Type B pancreatic cell (in vitro differentiated cells): ENCODE measurements around the gene KIF21A. TPM values are rescaled to one million over a fixed set of nuclear protein-coding genes. Genes with fewer than 3 reads are reported as not detected.
A peak's percentile ranks its signal among the peaks of the same experiment; 100 is the strongest.

ENCODE experiments used
- DNase-seq: peaks from one replicate; pipeline ENCODE4 v3.0.0; 2021; ENCODE audit warnings: mixed read lengths; ENCODE audit not compliant: unreplicated experiment; ENCODE audit errors: extremely low spot score
- H3K27ac Mint-ChIP-seq: 2 replicates; pipeline ENCODE4 v1.8.0; 2021; ENCODE audit warnings: mild to moderate bottlenecking, mixed read lengths
- H3K27me3 Mint-ChIP-seq: 2 replicates; pipeline ENCODE4 v1.8.0; 2021; ENCODE audit warnings: mixed read lengths
- H3K36me3 Mint-ChIP-seq: 2 replicates; pipeline ENCODE4 v1.8.0; 2021; ENCODE audit warnings: mixed read lengths
- H3K4me1 Mint-ChIP-seq: one replicate; pipeline ENCODE4 v1.8.0; 2021; ENCODE audit warnings: mixed read lengths; ENCODE audit not compliant: unreplicated experiment
- H3K4me3 Mint-ChIP-seq: 2 replicates; pipeline ENCODE4 v1.8.0; 2021; ENCODE audit warnings: mild to moderate bottlenecking, mixed read lengths
- H3K9me3 Mint-ChIP-seq: 2 replicates; pipeline ENCODE4 v1.8.0; 2021; ENCODE audit warnings: mixed read lengths
- long read RNA-seq: library from polyadenylated mRNA; unstranded; transcript quantifications from one replicate; pipeline ENCODE4 v2.0.0, GENCODE V29; 2020
- total RNA-seq: library from RNA; stranded (reverse); gene quantifications from 2 replicates; pipeline ENCODE4 v1.2.1, GENCODE V29; 2021; ENCODE audit warnings: low replicate concordance
- TF ChIP-seq, protein P1 (sequence below): fragments of 200-600 bp; sonication (generic); conservative IDR thresholded peaks from 2 replicates; pipeline ENCODE4 v1.5.0; 2021; ENCODE audit warnings: antibody characterized with exemption, mild to moderate bottlenecking

Gene KIF21A
- 25.7 and 28.5 TPM in 2 replicates for total RNA-seq
- long read RNA-seq, partial matches to known transcripts, result 54 of 59 reads
- long read RNA-seq, other reads (novel, unspliced or antisense), result 4 of 59 reads

DNA sequence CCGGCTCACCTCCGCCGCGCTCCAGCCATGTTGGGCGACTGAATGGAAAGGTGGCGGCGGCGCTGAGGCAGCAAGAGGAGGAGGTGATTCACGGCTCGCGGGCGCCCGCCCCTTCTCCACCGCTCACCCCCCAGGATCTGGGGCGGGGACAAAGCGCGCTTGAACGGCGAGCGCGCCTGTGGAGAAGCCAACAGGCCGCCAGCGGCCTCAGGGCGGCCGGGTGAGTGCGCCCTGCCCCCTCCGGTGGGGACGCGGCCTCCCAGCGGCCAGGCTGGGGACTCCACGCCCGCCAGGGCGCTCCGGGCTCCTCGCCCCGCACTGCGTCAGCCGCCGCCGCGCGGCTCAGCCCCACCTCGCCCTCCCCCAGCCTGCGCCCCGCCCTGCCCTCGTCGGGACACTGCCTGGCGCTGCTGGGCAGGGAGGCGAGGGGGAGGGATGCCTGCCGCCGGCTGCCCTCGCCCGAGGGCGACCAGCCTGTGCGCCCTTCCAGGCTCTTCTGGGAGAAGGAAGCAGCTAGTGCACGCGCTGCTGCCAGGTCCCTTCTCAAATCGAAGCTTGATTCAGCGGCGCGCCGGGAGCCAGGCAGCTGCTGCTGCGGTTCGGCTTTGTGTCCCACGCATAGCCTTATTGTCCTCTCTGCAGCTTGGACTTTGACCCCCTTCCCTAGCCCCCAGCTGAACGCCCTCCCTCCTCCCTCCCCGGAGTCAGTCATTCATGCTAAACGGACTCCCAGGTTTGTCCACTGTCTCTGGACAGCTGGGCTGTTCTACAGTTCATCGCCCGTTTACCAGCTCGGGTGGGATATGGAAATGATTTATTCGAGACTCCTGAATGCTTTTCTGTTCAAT, at the start of gene KIF21A:
TSS of gene KIF21A (minus strand) at position 40 of the 848 bp plus-strand sequence. CDS start 150 bp downstream, outside the sequence.
- H3K9me3 Mint-ChIP-seq, result no peaks in the 10 kb centered on the region
- peaks cover 4% of the 10 kb centered on the region for H3K27me3 Mint-ChIP-seq
- no peaks in the 10 kb centered on the region for H3K36me3 Mint-ChIP-seq
- DNase-seq, result peak; percentile 91
- H3K27ac Mint-ChIP-seq, result peak within 1 kb of the TSS; percentile 94
- peaks cover 14% of the 10 kb centered on the region for H3K4me1 Mint-ChIP-seq
- TF ChIP-seq, protein P1, sequence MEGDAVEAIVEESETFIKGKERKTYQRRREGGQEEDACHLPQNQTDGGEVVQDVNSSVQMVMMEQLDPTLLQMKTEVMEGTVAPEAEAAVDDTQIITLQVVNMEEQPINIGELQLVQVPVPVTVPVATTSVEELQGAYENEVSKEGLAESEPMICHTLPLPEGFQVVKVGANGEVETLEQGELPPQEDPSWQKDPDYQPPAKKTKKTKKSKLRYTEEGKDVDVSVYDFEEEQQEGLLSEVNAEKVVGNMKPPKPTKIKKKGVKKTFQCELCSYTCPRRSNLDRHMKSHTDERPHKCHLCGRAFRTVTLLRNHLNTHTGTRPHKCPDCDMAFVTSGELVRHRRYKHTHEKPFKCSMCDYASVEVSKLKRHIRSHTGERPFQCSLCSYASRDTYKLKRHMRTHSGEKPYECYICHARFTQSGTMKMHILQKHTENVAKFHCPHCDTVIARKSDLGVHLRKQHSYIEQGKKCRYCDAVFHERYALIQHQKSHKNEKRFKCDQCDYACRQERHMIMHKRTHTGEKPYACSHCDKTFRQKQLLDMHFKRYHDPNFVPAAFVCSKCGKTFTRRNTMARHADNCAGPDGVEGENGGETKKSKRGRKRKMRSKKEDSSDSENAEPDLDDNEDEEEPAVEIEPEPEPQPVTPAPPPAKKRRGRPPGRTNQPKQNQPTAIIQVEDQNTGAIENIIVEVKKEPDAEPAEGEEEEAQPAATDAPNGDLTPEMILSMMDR, result peak; percentile 86
- peak within 1 kb of the TSS; percentile 98 for H3K4me3 Mint-ChIP-seq

DNA sequence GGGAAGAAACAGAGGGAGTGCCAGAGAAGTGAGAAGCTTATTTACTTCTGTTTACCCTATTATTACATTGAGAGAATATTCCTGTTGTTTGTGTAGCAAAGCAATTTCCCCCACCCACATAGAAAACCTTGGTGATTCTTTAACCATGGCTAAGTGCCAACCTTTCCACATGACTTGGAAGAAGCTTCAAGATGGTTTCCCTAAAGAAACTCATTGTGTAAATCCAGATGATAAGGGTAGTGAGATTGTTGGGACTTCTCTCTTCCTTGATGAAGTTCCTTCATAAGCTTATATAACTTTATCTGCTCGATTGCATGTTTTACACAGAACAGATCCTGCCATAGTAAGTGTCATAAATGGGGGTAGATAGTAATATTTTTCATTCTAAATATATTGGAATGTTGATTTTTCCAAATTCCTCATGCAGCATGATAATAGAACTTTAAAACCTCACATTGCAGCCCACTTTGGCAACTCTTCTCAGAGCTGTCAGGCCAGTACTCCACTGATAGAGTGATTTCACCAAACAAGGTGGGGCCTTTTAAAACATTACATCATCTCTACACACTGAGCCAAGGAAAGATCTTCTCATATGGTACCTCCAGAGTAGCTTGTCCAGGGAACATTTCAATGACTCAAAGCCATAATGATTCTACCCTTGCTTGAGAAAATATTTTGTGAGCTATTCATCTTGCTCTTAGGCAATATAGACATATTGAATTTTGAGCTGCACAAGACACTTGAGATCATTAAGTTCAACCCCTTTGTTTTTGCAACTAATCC, 47.8 kb upstream of the KIF21A start:
- Mint-ChIP-seq H3K9me3 (no peaks in the 10 kb centered on the region), H3K27me3 (no peaks in the 10 kb centered on the region), H3K27ac (no peak overlapping the region), H3K4me1 (no peaks in the 10 kb centered on the region), H3K4me3 (no peak overlapping the region), H3K36me3 (no peaks in the 10 kb centered on the region)
- TF ChIP-seq, protein P1, result no peak
- no peak for DNase-seq

GRCh38 chr12:39483597-39483996, 40.7 kb upstream of the KIF21A start:
- Mint-ChIP-seq H3K27me3 (no peaks in the 10 kb centered on the region), H3K36me3 (no peaks in the 10 kb centered on the region), H3K4me1 (no peaks in the 10 kb centered on the region), H3K4me3 (no peak overlapping the region), H3K9me3 (no peaks in the 10 kb centered on the region), H3K27ac (no peak overlapping the region)
- DNase-seq, result no peak
- TF ChIP-seq, protein P1, result no peak

DNA sequence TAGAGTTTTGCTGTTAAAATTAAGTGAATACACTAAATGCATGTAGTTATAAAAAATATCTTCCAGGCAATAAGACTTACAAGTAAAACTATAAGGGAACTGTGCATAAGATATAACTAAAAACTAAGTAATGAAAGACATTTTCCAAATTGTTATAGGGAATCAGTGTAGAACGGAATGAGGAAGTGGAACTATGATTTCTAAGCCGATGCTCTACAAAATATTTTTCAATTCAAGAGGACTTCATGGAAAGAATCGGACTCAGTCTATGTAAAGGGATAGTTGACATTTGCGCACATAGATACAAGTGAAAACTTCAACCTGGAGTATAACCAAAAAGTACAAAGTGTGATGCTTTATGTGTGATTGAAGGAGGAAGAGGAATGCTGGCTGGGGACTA, 40.1 kb upstream of the KIF21A start:
- Mint-ChIP-seq H3K4me3 (no peak overlapping the region), H3K27me3 (no peaks in the 10 kb centered on the region), H3K36me3 (no peaks in the 10 kb centered on the region), H3K27ac (no peak overlapping the region), H3K4me1 (no peaks in the 10 kb centered on the region), H3K9me3 (no peaks in the 10 kb centered on the region)
- TF ChIP-seq, protein P1, result no peak
- no peak for DNase-seq

GRCh38 chr12:39476894-39477293, 34.0 kb upstream of the KIF21A start:
- no peak overlapping the region for H3K27ac Mint-ChIP-seq
- no peak for DNase-seq
- H3K4me3 Mint-ChIP-seq, result no peak overlapping the region
- no peaks in the 10 kb centered on the region for H3K4me1 Mint-ChIP-seq
- no peaks in the 10 kb centered on the region for H3K27me3 Mint-ChIP-seq
- H3K9me3 Mint-ChIP-seq, result peaks cover 4% of the 10 kb centered on the region
- no peaks in the 10 kb centered on the region for H3K36me3 Mint-ChIP-seq
- TF ChIP-seq, protein P1, result no peak
